GM19397 (cell line): ENCODE data around the gene FAM156A.
"Not testable (repeated sequence)": the region's sequence is repeated elsewhere in the genome, so short reads cannot be mapped to it uniquely, and the experiment has no call there.

Source experiments
- ATAC-seq: cut with Tn5 transposase; IDR thresholded peaks from one replicate; pipeline ENCODE4 v1.9.1; 2021; ENCODE audit warnings: mild to moderate bottlenecking, moderate library complexity; ENCODE audit not compliant: unreplicated experiment

FAM156A gene

DNA sequence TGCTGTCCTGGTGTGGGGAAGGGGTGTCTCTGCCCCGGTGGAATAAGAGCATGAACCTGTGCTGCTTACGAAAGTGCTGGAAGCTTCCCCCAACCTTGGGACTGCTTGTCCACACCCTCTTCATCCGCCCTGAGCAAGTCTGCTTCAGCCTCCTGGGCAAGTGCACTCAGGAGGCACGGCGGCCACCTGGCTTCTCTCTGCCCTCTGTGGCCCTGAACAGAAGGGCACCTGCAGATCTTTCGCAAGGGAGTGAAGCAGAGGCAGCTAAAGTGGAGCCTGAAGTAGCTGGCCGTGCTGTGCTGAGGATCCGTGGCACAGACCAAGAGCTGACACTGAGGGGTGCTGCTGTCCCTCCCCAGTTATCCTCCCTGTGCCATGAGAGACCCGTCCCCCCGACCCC is 9.6 kb upstream of the FAM156A start:
- not testable (repeated sequence) for ATAC-seq

- not testable (repeated sequence) for ATAC-seq
Observed at GRCh38 chrX:52966993-52967738, 8.8 kb upstream of the FAM156A start.

DNA sequence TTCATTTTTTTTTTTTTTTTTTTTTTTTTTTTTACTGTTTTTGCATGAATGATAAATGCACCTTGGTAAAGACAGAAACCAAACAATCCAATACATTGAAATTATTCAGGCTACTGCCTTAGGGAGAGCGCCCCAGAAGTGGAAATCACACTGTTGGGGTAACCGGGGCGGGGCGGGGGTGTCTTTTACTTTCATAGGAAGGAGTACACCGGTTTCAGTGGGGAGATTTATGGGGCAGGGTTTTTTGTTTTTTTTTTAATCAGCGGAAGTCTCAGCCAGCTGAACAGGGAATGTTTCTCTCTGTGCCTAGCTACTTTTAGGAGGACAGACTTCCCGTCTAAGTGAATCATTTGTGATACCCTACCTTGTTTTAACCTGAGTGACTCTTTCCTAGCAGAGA is 643 bp upstream of the FAM156A start:
- peak; percentile 7 for ATAC-seq

DNA sequence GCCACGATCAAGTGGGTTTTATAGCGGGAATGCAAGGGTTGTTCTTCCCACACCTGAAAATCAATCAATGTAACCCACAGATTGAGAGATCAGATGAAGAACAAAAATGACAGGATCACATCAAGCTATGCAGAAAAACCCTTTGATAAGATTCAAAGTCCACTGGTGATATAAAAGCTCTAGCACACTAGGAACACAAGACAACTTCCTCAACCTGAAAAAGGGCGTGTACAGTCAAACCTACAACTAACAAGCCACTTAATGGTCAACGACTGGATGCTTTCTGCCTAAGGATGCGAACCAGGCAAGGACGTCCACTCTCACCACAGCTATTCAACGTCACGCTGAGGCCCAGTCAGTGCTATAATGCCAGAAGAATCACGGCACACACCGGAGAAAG is 8.4 kb downstream of the FAM156A start:
- ATAC-seq = not testable (repeated sequence)

GRCh38 chrX:52949325-52949724 is 9.0 kb downstream of the FAM156A start:
- ATAC-seq = not testable (repeated sequence)

- not testable (repeated sequence) for ATAC-seq
Observed at GRCh38 chrX:52948265-52948664, 10.1 kb downstream of the FAM156A start.

GRCh38 chrX:52947501-52947900 is 10.8 kb downstream of the FAM156A start:
- not testable (repeated sequence) for ATAC-seq

- not testable (repeated sequence) for ATAC-seq
Observed at GRCh38 chrX:52945838-52946494, 12.4 kb downstream of the FAM156A start.

- not testable (repeated sequence) for ATAC-seq
Observed at GRCh38 chrX:52941728-52942127, 16.6 kb downstream of the FAM156A start.

DNA sequence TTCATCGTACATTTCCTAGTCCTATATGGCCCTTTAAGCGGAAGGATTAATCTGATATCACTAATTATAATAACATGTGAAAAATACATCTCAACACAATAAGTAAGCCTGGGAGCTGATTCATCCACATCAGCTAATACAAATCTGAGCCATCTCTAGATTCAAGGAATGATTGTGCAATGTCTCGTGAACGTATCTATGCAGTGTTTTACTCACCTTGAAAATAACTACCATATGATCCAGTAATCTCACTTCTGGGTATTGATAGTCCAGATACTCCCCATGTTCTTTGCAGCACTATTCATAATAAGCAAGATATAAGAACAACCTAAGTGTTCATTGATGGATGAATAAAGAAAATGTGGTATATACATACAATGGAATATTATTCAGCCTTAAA is 17.6 kb downstream of the FAM156A start:
- not testable (repeated sequence) for ATAC-seq

GRCh38 chrX:52935470-52935784 is 22.9 kb downstream of the FAM156A start:
- ATAC-seq = not testable (repeated sequence)

GRCh38 chrX:52934704-52935469 is 23.4 kb downstream of the FAM156A start:
- peak; percentile 95 for ATAC-seq

DNA sequence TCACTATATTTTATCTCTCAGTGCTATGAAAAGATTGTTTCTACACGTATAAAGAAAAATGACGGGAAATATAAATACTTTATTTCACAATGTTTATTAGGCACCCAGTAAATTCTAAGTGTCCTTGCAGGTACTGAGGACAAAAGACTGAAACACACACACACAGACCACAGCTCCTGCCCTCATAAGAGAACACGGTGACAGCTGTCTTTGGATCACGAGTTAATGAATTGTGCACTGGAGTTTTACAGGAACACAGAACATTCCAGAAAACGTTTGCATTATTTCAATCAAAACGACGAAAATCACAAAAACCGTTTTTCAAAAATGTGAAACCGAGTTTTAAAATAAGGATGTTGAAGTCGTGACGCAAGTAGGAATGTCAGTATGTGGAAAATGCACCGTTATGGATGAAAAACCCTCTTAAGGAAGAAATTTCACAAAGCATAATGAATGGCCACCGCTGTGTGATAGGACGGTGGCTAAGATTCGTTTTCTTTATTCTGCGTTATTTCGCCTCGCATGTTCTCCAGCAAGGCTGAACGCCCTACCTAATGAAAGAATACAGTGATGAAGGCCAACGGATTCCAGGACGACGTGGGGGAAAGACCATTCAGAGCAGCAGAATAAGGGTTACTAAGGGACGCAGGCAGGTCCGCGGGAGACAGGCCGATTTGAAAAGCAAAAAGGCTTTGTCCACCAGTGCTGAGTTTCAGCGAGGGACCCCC is 24.2 kb downstream of the FAM156A start:
- ATAC-seq = no peak

DNA sequence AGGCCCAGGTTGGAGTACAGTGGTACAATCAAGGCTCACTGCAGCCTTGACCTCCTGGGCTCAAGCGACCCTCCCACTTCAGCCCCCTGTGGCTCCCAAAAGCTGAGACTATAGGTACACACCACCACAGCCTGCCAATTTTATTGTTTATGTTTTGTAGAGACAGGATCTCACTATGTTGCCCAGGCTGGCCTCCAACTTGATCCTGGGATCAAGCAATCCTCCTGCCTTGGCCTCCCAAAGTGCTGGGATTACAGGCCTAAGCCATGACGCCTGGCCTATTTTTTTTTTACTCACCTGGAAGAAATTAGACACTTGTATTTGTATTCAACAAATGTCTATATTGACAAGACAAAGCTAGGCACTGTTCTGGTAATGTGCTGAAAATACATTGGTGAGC is 25.1 kb downstream of the FAM156A start:
- no peak for ATAC-seq

DNA sequence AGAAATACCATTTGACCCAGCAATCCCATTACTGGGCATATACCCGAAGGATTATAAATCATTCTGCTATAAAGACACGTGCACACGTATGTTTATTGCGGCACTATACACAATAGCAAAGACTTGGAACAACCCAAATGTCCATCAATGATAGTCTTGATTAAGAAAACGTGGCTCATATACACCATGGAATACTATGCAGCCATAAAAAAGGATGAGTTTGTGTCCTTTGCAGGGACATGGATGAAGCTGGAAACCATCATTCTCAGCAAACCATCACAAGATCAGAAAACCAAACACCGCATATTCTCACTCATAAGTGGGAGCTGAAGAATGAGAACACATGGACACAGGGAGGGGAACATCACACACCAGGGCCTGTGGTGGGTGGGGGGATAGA is 28.1 kb downstream of the FAM156A start:
- not testable (repeated sequence) for ATAC-seq

- peak; percentile 39 for ATAC-seq
Observed at GRCh38 chrX:52923781-52924241, 34.5 kb downstream of the FAM156A start.

DNA sequence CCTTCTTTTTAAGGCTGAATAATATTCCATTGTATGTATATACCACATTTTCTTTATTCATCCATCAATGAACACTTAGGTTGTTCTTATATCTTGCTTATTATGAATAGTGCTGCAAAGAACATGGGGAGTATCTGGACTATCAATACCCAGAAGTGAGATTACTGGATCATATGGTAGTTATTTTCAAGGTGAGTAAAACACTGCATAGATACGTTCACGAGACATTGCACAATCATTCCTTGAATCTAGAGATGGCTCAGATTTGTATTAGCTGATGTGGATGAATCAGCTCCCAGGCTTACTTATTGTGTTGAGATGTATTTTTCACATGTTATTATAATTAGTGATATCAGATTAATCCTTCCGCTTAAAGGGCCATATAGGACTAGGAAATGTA is 43.6 kb downstream of the FAM156A start:
- ATAC-seq = not testable (repeated sequence)

- not testable (repeated sequence) for ATAC-seq
Observed at GRCh38 chrX:52913681-52914080, 44.6 kb downstream of the FAM156A start.

GRCh38 chrX:52909313-52909969 is 48.9 kb downstream of the FAM156A start:
- ATAC-seq = not testable (repeated sequence)

DNA sequence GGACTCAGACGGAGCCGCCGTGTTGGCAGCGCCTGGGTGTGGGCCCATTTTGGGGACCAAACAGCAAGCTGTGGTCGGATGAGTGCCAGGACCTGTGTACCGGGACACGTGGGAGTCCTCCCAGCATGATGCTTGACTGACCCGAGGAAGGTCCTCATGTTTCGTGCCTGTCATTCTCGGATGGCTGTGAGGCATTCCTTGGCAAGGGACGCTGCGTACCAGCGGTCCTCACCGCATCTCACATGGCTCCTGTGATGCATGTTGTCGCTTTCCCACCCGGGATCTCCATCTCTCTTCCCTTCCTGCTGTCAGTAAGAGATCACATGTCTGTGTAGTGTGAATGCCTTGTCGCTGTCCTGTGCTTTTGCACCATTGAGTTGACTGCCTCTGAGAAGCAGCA is 50.4 kb downstream of the FAM156A start:
- ATAC-seq = not testable (repeated sequence)
